ENCODE measurements around the gene CENPU. TPM values are rescaled to one million over a fixed set of nuclear protein-coding genes. Genes with fewer than 3 reads are reported as not detected.

The CENPU gene
- total and polyA plus RNA-seq, 2 of the 8 experiments (the other 6 are each of a cell fraction or from before 2014, with no cell fraction given), result 32.1 to 122 TPM

GRCh38 chr4:184664445-184665210, 69.3 kb downstream of the CENPU start (continued):
- no peak for TF ChIP-seq HDAC2 (IDR thresholded peaks at IDR 0.05; ENCODE audit: borderline replicate concordance in 1 of 2, low read depth in 2 of 2, low read length in 2 of 2)
- TF ChIP-seq SP1 (IDR thresholded peaks at IDR 0.05; ENCODE audit: low read depth, low read length), result peak; percentile 66; the same call in 1 of the 2 replicates

All from H1 (cell line).